GM10847 (cell line): ENCODE measurements around the gene FAM107A.

Source experiments
- POLR2A ChIP-seq: IDR thresholded peaks from 2 replicates; pipeline ENCODE4 v1.6.1; 2011; ENCODE audit not compliant: insufficient read length; ENCODE audit errors: extremely low read depth

The FAM107A gene

DNA sequence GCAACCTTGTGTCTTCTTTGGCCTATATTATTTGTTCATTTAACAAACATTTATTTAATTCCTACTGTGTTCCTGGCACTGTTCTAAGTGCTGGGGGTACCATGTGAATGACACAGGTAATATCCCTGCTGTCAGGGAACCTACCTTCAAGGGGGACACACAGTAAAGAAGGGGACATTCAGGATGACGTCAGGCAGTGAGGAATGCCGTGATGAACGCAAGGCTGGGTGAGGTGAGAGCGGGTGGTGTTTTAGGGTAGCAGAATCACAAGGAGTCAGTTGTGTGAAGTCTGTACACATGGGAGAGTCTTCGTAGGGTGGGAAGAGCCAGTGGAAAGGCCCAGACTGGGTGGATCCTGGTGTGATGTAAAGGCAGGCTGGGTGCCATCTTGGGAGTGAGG is 1.7 kb upstream of the FAM107A start:
- no peak for TF ChIP-seq POLR2A

GRCh38 chr3:58576716-58577115 is 475 bp downstream of the FAM107A start:
- no peak for TF ChIP-seq POLR2A

DNA sequence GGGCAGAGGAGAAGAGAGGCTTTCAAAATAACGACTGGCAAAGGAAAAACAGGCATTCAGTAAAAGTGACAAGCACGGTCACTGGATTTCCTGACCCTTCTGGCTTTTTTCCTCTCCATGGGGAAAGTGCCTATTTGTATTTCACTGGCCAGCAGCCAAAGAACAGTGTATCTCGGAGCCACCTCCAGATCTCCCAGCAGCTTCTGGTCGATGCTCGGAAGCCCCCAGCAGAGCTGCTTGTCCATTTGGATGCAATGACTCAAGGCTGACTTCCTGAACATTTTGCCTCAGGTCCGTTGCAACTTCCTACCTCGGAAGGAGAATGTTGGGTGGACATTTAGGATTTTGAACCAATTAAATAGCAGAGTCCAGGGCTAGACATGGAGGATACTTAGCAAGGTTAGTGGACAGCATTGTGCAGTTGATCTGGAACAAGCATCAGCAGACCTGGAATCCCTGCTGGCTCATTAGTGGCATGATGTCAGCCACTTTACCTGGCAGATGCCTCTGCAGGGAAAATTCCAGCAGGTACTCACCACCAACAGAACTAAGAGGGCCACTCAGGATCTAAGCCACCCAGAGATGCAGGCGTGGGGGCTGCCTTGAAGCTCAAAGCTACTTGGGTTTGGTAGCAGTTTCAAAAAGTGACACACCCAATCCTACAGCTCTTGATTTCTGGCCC is 1.1 kb downstream of the FAM107A start:
- TF ChIP-seq POLR2A = no peak

DNA sequence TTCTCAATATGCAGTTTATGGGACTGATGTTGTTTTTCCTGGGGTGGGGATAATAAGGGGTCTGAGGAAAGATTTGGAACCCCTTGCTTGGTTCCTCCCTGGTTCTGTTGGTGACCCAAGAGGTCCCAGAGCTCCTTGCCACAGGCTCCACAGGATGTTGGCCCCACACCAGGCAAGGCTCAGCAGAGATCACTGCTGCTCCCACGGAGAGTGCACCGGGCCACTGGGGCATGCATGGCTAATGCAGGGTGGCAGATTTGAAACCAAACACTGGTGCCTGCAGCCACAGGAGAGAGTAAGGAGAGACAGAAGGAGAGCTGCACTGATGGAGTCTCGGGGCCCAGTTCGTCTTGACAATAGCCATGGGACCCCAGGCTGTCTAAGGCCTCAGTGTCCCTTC is 2.5 kb downstream of the FAM107A start:
- no peak for TF ChIP-seq POLR2A

- no peak for TF ChIP-seq POLR2A
Measured at GRCh38 chr3:58574106-58574505, 3.1 kb downstream of the FAM107A start.

GRCh38 chr3:58573640-58574039 is 3.6 kb downstream of the FAM107A start:
- TF ChIP-seq POLR2A = no peak

DNA sequence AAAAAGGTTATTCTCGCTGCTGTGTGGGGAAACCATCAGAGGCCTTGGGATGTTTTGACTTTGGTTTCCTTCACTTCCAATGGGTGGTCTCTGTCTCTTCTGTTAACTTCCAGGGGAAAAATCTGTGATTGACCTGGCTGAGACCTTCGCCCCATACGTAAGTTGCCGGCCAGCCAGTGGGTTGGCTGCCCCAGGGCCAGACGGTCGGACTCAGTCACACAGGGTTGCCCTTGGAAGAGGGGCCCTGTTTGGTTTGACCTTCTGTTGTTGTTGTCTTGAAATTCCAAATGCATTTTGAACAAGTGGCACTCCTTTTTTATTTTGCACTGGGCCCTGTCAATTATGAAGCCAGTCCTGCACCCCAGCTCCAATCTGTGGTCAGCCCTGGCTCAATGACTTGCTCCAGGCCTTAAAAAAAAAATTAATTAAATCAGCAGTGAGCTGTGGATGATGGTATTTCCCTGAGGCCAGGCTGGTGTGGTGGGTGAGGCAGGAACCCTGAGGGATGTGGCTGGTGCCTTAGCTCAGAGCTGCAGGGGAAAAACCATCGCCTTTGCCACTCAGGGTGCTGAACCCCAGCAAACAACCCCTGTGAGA is 4.5 kb downstream of the FAM107A start:
- TF ChIP-seq POLR2A = no peak

- TF ChIP-seq POLR2A = no peak
Measured at GRCh38 chr3:58572013-58572633, 5.1 kb downstream of the FAM107A start.

- no peak for TF ChIP-seq POLR2A
Measured at GRCh38 chr3:58570851-58571250, 6.3 kb downstream of the FAM107A start.

DNA sequence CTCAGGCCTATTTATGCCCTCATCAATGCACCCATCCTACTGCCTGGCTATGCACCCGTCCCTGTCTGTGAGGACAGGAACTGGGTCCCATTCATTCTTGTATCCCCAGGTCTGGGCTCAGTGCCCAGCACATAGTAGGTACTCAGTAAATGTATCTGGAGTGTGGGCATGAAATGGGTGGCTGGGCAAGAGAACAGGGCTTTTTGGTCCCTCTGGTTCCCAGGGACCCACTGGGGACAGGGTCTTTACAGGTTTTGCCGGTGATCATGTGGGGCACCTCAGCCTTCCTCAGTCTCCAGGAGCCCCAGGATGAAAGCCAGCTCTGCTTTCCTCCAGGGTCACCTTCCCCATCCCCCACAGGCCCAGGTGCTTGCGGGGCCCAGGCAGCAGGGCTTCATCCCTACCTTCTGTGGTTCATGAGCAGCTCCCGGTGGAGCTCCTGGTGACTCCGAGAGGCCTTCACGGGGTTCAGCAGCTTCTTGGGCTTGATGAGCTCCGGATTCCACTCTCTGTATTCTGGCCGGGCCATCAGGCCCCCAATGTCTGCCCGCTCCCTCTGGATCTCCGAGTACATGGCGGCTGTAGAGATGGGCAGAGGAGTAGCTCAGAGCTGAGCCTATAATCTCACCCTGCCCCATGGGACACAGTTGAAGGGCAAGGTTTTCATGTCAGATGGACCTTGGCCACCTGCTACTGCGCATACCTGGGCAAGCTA is 7.7 kb downstream of the FAM107A start:
- TF ChIP-seq POLR2A = no peak

DNA sequence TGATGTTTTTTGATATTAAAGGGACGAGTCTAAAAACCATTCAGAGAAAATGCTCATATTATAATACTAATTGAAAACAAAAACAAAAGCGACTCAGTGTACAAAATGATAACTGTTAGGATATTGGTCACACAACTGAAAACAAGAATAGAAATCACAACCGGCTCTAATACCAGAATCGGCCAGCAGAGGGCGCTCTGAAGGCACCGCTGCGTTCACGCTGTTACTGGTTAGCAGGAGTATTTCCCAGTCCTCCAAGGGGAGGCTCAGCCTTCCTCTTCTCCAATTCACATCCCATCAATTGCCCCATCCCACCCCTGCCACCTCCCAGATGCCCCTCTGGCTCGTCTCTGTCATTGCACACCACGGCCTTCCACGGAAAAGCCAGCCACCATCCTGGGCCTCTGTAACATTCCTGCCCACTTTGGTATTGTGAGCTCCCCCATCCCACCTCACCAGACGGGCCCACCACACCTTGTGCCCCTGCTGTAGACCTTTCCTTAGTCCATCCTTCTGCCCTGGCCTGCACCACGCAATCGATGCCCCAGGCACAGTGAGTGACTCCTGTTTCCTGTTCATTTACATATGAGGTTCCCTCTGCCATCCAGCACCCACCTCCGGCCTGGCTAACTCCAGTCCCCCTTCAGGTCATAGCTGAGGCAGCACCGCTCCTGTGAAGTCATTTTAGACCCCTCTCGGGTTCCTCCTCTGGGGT is 8.5 kb downstream of the FAM107A start:
- no peak for TF ChIP-seq POLR2A

GRCh38 chr3:58567251-58567515 is 10.0 kb downstream of the FAM107A start:
- TF ChIP-seq POLR2A = no peak

DNA sequence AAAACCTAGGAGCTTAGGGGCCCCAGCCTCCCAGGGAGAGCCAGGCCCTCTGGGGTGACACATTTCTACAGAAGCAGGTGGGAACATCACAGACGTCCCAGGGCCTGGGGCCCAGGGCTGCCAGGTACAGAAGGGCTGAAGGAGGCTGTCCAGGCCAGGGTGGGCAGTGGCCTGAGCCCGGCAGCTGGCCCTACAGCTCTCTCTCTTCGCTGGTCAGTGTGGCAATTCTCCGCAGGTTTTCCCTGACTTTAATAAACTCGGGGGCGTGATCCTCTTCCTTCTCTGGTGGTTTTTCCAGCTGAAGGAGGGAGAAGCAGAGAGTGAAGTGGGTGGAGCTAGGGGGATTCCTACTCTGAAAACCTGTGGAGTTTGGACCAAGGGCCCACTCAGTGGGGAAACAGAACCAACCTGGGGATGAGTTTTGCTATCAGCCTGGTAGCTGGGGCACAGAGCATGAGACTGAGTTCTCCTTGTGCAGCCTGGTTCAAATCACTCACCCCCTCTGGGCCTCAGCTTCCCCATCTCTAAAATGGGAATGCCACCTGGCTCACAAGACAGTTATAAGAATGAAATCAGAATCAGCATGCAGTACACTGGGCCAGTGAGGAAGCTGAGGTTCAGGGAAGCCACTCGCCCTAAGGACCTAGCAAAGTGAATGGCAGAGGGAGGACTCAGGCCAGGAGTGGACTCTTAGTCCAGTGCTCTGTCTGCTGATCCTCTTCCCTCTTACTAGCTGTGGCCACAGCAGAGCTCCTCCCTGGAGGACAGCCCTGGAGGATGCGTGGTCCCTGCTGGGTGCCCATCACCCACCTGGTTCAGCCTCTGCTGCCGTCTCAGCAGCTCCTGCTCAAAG is 10.6 kb downstream of the FAM107A start:
- TF ChIP-seq POLR2A = no peak

DNA sequence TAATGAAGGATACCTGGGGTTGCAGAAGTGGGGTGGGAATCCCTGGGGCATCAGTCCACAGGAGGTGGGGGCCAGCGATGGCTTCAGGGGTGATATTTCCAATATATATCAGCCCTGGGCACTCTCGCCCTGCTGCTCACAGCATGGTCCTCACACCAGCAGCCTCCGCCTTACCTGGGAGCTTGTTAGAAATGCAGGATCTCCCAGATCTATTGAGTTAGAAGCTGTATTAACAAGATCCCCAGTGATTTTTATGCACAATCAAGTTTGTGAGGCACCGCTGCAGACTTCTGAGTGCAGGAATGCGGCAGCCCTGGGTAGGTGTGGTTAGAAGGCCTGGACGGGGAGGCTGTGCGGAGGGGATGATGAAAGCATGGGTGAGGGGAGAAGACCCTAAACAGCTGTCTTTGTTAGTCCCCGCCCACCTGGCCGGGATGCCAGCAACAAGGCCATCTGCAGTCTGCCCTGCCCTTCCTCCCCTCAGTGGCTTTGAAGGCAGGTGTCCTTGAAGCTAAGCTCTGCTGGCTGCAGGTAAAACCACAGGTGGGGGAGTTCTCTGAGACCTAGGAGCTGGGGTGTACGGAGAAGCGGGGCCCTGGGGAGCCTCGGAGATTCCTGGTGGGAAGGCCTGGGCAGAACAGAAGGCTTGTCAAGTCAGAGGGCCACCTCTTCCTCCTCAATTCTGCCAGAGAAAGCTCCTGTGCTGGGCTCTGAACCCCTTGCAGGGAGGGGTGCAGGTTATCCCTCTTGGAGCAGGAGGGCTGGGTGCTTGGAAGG is 11.4 kb downstream of the FAM107A start:
- no peak for TF ChIP-seq POLR2A
